Lower leg skin (tissue), 4 donors: ENCODE results near the gene PLXNC1. TPM values are rescaled to one million over a fixed set of nuclear protein-coding genes. Genes with fewer than 3 reads are reported as not detected.

Experiments
- DNase-seq, 2 donors: peaks; one replicate each; pipeline ENCODE4 v3.0.0-alpha.2; 2019; ENCODE audit warnings: low spot score in 2 of 2
- H3K4me3 ChIP-seq: fragments of 200-600 bp; sonication (generic); 2 replicates; pipeline ENCODE4 v1.5.1; 2017; ENCODE audit warnings: mild to moderate bottlenecking, low read depth; ENCODE audit not compliant: poor library complexity, severe bottlenecking
- POLR2A ChIP-seq, 2 donors: fragments of 450-650 bp; IDR thresholded peaks; one replicate each; pipeline ENCODE4 v1.6.1; 2016 to 2017; ENCODE audit warnings: antibody characterized with exemption in 2 of 2, mild to moderate bottlenecking in 1 of 2, moderate library complexity in 1 of 2
- WGBS, 2 donors: methylation state at CpG; one replicate each; pipeline ENCODE4 v1.1.5; 2018; 5-methylcytosine and 5-hydroxymethylcytosine counted together
- intact Hi-C: fragments of 100-400 bp; cut with DNase I; formaldehyde crosslinking; loops from one replicate; pipeline ENCODE4 v1.15.0; 2023; ENCODE audit warnings: low total_unique reads
- total RNA-seq, 4 donors: library from RNA; depleted of rRNA; stranded (reverse); fragments of >200 nt; gene quantifications; one replicate each; pipeline ENCODE4 v1.1.0, GENCODE V29; 2016
- TF ChIP-seq, protein P1 (sequence below), 3 donors: fragments of 450-650 bp; IDR thresholded peaks; one replicate each; pipeline ENCODE4 v1.5.1; 2016; ENCODE audit warnings: antibody characterized with exemption in 3 of 3, mild to moderate bottlenecking in 3 of 3, moderate library complexity in 2 of 3

Gene PLXNC1
- total RNA-seq, 4 donors from 2014 or later: 7.6 to 10.8 (median 8.2) TPM

DNA sequence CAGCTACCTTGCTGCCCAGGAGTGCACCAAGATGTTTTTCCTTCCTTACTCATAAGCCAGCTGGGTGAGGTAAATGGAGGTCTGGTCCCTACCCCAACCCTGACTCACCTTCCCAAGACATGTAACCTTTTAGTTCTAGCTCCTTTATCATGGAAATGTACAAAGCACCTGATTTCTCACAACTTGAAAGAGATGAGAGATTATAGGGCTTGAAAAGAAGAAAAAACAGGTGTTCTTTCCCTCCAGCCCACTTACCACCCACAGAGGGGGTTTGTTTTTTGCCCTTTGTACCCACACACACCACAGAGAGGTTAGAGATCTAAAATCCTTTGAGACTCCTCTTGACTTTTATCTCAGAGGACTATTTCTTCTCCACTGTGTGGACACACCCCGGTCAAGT, 21.1 kb downstream of the PLXNC1 start:
- no peak for DNase-seq
- TF ChIP-seq, protein P1, sequence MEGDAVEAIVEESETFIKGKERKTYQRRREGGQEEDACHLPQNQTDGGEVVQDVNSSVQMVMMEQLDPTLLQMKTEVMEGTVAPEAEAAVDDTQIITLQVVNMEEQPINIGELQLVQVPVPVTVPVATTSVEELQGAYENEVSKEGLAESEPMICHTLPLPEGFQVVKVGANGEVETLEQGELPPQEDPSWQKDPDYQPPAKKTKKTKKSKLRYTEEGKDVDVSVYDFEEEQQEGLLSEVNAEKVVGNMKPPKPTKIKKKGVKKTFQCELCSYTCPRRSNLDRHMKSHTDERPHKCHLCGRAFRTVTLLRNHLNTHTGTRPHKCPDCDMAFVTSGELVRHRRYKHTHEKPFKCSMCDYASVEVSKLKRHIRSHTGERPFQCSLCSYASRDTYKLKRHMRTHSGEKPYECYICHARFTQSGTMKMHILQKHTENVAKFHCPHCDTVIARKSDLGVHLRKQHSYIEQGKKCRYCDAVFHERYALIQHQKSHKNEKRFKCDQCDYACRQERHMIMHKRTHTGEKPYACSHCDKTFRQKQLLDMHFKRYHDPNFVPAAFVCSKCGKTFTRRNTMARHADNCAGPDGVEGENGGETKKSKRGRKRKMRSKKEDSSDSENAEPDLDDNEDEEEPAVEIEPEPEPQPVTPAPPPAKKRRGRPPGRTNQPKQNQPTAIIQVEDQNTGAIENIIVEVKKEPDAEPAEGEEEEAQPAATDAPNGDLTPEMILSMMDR (IDR thresholded peaks at IDR 0.05): no peak
- no peak for TF ChIP-seq POLR2A (IDR thresholded peaks at IDR 0.05)
- intact Hi-C loops: no loop called here
- WGBS, 2 donors: 88 to 93% methylated on average over 1 of the region's 1 CpG
- no peak overlapping the region for H3K4me3 ChIP-seq

DNA sequence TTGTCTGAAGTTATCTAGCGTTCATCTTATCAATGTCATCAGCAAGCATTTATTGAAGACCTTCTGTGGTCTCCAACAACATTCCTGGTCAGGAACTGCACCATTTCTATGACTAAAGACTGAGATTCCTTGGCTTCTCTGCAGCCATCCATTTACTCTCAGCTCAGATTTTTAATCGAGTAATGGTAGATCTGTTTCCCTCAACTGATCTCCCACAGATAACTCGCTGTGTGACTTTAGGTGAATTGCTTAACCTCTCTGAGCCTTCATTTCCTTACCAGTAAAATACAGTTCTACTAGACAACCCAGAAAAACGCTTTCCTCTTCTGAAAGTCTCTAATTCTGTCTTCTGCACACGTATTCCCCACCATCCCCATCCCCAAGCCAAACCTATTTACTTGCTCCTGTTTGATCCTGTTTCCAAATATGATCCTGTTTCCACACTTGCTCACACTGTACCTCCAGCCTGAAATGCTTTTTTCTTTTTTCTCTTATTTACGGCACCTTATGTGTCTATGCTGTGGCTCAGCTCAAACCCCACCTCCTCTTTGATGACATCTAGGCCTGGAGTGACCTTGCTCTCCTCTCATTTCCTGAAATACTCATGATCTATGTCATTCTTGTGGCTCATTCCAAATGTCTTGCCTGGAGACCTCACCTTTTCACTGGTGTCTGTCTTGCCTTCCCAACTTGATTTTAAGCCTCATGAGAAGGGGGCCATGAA, 21.8 kb downstream of the PLXNC1 start:
- H3K4me3 ChIP-seq: no peak overlapping the region
- intact Hi-C loops: no loop called here
- TF ChIP-seq, protein P1 (IDR thresholded peaks at IDR 0.05): no peak
- TF ChIP-seq POLR2A (IDR thresholded peaks at IDR 0.05): no peak
- DNase-seq: no peak
- WGBS, 2 donors: 77 to 90% methylated on average over 6 of the region's 6 CpGs

DNA sequence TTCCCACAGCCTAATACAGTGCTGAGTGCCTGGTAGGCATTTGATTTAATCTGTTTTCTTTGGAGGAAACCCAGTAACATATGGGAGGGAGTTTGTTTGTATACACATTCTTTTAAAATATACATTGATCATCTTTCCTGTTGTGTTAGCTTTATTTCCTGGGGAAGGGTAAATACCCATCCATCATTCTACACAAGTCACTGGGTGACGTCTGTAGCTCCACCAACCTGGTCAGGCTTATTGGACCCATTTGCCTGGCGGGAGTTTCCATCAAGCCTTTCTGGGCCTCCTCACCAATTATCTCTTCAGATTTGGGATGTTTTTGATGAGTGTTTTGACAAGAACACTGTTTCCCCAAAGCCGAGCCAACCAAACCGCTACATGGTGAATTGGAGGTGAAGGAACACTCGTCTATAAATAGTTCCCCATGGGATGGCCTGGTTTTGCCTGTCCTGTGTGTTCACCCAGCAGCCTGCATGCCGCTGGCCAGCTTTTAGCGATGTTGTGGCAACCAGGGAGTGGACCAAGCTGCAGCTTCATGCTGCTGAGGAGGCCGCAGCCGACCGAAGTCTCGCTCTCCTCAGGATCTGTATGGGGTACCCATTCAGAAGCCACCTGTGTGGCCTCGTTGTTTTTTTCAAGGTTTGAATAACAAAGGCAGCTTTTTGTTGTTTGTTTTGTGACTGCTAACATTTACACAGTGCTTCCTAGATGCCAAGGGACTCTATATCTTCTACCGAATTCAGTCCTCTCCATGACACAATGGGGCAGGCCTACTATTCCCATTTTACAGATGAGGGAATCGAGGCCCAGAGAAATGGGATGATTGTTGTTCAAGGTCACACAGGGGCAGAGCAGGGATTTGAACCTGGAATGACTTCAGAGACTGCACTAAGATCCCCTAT, 22.6 kb downstream of the PLXNC1 start:
- intact Hi-C loops: no loop called here
- 82 to 96% methylated on average over 14 of the region's 14 CpGs for WGBS, 2 donors
- no peak overlapping the region for H3K4me3 ChIP-seq
- no peak for DNase-seq
- TF ChIP-seq, protein P1 (IDR thresholded peaks at IDR 0.05): no peak
- TF ChIP-seq POLR2A (IDR thresholded peaks at IDR 0.05): no peak

DNA sequence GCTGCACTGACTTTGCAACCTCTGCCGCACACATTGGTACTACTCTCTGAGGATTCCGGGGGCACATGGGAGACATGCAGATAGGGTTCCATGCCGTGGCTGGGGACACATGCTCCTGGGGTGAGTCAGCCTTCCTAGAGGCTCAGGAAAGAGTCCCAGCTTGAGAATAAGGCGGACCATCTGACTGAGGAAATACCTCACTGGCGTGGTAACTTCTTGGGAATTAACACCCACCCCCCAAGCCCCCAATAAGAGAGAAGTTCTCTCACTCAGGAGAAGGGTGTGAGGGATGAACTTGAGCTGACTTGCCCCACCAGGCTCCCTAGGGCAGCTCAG, 23.2 kb downstream of the PLXNC1 start:
- DNase-seq: no peak
- intact Hi-C loops: no loop called here
- WGBS, 2 donors: 88 to 91% methylated on average over 5 of the region's 5 CpGs
- H3K4me3 ChIP-seq: no peak overlapping the region
- no peak for TF ChIP-seq POLR2A (IDR thresholded peaks at IDR 0.05)
- TF ChIP-seq, protein P1 (IDR thresholded peaks at IDR 0.05): no peak

DNA sequence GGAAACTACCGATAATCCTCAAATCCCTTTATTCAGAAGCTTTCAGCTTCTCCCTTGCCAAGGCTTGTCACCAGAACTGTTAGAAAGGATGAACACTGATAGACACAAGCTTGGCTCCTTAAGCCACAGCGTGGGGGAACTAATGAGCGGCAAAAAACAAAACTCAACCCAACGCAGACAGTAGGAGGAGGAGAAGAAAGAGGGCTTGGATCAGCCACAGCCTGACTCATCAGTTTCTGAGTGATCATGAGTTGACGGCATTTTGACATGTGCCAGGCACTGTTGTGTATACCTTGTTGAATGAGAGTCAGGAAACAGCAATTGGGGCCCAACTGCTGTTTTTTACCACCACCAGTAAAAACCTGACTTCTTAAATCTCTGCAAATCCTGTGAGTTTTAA, 23.7 kb downstream of the PLXNC1 start:
- H3K4me3 ChIP-seq: no peak overlapping the region
- DNase-seq: no peak
- WGBS, 2 donors: 68 to 79% methylated on average over 5 of the region's 5 CpGs
- intact Hi-C loops: no loop called here
- TF ChIP-seq POLR2A (IDR thresholded peaks at IDR 0.05): no peak
- TF ChIP-seq, protein P1 (IDR thresholded peaks at IDR 0.05): no peak
